Measurements from ENCODE around the gene ALDH4A1.

DNA sequence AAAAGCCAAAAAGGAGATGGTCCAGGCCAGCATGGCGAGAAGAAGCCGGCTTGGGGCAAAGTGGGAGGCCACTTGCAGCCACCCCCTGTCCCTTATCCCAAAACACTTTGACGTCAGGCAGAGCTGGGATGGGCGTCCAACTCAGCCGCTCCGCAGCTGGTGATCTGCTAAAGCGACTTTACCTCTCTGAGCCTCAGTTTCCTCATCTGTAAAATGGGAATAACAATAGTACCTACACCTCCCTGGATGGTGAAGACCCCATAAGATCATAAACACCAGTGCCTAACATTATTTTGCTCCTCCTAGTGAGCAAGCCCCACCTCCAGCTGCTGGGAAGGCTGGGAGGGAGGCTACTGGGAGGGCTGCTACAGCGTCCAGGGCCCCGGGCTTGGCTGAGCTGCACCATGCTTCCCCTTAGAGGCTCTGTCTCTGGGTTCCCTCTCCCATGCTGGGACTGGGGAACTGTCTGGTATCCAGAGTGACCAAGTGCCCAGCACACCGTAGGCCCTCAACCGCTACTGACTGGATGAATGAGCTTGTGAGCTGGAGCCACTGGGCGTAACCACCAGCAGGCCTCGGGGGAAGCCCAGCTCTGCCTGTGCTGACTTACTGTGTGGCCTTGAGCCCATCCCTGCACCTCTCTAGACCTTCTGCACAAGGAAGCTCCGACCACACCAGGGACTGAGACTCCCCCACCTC, 35.8 kb upstream of the ALDH4A1 start:
- TF ChIP-seq, protein P1, sequence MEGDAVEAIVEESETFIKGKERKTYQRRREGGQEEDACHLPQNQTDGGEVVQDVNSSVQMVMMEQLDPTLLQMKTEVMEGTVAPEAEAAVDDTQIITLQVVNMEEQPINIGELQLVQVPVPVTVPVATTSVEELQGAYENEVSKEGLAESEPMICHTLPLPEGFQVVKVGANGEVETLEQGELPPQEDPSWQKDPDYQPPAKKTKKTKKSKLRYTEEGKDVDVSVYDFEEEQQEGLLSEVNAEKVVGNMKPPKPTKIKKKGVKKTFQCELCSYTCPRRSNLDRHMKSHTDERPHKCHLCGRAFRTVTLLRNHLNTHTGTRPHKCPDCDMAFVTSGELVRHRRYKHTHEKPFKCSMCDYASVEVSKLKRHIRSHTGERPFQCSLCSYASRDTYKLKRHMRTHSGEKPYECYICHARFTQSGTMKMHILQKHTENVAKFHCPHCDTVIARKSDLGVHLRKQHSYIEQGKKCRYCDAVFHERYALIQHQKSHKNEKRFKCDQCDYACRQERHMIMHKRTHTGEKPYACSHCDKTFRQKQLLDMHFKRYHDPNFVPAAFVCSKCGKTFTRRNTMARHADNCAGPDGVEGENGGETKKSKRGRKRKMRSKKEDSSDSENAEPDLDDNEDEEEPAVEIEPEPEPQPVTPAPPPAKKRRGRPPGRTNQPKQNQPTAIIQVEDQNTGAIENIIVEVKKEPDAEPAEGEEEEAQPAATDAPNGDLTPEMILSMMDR (IDR thresholded peaks at IDR 0.05) = no peak
- TF ChIP-seq POLR2AphosphoS5 (IDR thresholded peaks at IDR 0.05) = no peak
